GM21529 (cell line): Measurements from ENCODE around the gene SHISAL1.

Experiments
- ATAC-seq: cut with Tn5 transposase; IDR thresholded peaks from one replicate; pipeline ENCODE4 v1.9.1; 2021; ENCODE audit not compliant: unreplicated experiment

Gene SHISAL1

GRCh38 chr22:44197271-44197670 is 115.5 kb downstream of the SHISAL1 start:
- no peak for ATAC-seq

- no peak for ATAC-seq
Observed at GRCh38 chr22:44196731-44197131, 116.0 kb downstream of the SHISAL1 start.

GRCh38 chr22:44196241-44196640 is 116.5 kb downstream of the SHISAL1 start:
- ATAC-seq: no peak

- no peak for ATAC-seq
Observed at GRCh38 chr22:44195189-44195871, 117.4 kb downstream of the SHISAL1 start.

GRCh38 chr22:44194569-44194968 is 118.2 kb downstream of the SHISAL1 start:
- ATAC-seq: no peak
